KG1 (cell line): Measurements from ENCODE around the gene SLC37A1.

Experiments
- DNase-seq: peaks from one replicate; lab custom pipeline; 2025; lab: John Stamatoyannopoulos, UW

The SLC37A1 gene

GRCh38 chr21:42578761-42579415, 65.2 kb downstream of the SLC37A1 start:
- no peak for DNase-seq

DNA sequence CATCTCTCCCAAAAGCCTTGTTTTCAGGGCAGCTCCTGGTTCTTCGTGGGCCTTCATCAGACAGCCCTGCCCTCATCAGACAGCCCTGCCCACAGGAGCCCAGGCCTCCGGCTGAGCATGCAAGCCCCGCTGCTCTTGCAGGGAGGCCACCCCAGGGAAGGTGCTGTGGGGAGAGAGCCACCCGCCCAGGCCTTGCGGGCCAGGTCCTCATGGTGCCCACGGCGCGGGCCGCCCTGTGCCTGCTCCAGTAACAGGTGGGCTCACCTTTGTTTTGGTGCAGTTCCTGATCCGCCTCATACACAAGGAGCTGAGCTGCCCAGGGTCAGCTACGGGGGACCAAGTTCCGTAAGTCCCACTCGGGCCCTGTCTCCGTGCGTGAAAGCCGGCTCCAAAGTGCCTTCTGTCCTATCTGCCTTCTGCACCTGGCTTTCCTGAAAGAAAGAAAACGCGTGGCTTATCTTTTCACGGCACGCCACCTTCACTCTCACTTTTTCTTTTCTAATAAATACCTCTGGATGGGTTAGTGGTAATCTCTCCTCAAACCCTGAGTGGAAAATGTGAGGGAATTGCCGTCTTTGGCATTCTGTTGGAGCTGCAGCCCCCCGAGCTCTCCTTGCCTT, 65.9 kb downstream of the SLC37A1 start:
- DNase-seq, result no peak

DNA sequence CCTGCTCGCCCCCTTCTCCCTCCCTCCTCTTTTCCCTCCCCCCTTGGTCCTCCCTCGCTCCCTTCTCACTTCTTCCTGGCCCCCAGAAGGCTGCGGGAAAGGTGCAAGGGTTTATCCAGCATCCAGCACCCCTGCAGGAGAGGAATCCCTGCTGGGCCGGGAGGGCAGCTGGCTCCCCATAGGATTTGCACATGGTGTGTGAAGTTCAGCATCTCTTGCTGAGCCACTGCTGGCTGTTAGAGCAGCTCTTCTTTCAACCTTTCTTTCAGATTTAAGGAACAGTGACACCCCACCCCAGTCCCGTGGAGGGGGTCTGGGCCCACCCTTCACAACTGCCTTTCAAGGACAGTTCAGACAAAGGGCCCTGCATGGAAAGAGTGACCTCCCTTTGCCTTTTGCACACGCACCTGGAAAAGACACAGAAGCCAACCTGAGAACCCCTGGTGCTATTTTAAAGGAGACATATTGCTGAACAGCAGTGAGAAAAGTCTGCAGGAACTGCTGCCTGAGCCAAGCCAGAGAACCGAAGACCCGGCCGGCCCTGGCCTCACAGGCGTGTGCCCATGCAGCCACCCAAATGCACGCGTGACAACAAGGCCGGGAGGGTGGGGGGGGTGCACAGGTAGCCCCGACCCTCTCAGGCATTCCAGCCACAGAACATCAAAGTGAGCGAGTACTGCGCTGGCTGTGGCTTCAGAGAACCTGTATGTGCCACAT, 66.6 kb downstream of the SLC37A1 start:
- DNase-seq, result no peak

- DNase-seq, result no peak
These were observed 67.2 kb downstream of the SLC37A1 start for GRCh38 chr21:42580793-42581321.

DNA sequence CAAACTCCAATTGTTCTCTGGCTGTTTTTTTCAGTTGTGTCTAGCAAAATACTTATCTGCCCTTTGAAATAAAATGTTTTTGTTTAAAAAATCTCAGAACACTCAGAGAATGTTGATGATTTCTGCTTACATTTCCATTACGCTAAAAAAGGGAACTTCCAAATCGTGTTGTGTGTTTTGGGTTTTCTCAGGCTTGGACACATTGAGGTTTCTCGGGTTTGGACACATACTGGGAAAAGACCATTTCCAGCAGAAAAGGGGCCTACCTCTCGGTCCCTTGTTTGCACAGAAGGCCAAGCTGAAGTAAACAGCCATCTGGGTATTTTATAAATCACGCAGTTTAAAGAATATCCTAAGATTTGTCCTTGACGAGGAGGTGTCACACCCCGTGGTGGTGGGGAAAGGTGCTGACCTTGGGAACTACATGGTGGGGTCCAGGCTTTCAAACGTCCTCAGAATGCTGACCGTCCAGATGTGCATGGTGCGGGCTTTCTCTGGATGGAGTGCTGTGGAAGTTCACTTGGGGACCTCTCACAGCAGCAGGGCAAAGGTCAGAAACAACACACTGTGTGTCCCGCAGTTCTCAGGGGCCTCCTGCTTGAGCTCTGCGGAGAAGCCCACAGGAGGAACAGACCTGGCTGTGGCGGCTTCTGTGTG, 67.8 kb downstream of the SLC37A1 start:
- DNase-seq, result no peak

DNA sequence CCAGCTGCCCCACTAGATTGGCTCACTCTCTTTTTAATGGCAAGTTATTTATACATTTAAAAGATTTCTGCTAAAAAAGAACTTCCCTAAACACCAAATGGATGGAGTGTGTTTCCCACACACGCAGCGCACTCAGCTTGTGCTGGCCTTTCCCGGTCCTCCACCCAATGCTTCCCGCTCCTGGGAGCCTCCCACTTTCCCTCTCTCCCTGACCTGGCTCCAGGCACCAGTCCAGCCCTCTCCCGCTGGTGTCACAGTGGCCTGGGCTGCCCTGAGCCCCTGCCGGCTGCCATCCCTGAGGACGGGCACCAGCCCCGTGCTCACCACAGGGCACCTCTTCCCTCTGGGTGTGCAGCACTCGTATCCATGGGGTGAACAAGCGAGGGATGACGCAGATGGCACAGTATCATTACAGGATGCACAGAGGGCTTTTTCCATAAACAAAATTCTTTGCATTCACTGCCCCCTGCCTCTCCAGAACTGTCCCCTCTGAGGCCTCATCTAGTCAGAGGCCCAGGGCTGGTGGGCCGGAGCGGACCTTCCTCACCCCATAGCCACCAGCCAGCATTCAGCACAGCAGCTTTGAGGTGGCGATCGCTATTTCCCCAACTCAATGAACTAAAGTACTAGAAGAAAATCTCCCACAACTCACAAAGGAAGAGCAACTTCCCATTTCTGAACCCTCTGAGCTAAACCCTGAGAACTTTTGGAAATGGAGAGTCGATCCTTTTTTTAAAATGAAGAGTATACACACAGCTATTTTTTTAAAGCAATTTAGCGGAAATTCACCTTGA, 68.5 kb downstream of the SLC37A1 start:
- no peak for DNase-seq

- no peak for DNase-seq
These were observed 69.3 kb downstream of the SLC37A1 start for GRCh38 chr21:42582787-42583476.

DNA sequence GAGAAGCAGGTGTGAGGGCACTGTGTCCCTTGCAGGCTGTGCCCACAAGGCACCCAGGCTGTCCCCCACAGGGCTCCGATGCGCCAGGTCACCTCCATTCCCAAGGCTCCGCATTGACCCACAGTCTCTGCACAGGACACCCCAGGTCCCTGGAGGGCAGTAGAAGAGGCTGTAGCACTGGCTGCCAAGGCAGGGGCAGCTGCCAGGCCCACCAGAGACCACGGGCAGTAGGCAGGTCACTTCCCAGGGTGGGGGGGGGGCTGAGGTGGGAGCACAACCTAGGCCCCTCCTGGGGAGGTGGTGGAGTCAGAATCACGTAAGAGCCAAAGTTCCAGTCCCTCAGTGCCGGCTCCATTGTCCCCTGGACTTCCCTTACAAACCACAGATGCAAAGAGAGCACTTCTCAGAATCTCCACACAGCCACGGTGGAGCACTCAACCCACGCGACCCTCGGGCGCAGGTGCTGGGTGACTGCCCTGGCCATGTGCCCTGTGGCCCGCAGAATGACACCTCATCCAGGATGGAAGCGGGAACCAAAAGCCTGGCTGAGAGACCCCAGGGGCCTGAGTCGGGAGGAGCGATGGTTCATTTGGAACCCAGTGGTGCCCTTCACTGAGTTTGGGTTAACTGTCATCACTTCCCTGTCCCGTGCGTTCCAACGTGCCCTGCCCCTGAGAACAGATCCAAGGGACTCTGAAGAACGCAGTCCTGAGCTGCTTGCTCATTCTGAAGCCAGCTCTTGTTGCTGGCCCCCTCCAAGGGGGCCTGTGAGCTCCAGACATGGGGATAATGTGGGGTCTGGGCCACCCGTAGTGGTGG, 70.0 kb downstream of the SLC37A1 start:
- DNase-seq, result no peak

- no peak for DNase-seq
These were observed 70.6 kb downstream of the SLC37A1 start for GRCh38 chr21:42584296-42584641.

DNA sequence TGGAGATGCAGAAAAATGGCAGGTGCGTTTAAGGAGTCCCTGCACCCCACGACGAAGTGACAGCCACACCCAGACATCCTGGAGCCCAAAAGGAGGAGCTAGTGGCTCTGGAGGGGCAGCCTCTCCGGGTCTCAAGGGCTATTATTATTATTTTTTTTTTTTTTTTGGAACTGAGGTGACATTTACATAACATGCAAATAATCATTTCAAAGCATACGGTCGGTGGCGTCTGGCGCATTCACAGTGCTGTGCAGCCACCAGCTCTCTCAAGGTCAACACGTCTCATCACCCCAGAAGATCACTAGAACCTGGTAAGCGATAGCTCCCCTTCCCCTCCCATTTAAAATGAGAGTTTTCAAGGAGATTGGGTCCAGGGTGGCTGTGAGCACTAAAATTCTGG, 72.2 kb downstream of the SLC37A1 start:
- DNase-seq, result no peak

DNA sequence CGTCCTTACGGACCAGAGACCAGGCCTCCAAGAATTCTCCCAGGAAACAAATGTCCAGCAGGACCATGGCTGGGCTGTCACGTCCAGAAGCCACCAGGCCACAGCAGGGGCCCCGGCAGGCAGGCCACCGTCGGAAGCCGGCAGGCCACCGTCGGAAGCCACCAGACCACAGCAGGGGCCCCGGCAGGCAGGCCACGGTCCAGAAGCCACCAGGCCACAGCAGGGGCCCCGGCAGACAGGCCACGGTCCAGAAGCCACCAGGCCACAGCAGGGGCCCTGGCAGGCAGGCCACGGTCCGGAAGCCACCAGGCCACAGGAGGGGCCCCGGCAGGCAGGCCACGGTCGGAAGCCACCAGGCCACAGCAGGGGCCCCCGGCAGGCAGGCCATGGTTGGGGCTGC, 72.8 kb downstream of the SLC37A1 start:
- no peak for DNase-seq

DNA sequence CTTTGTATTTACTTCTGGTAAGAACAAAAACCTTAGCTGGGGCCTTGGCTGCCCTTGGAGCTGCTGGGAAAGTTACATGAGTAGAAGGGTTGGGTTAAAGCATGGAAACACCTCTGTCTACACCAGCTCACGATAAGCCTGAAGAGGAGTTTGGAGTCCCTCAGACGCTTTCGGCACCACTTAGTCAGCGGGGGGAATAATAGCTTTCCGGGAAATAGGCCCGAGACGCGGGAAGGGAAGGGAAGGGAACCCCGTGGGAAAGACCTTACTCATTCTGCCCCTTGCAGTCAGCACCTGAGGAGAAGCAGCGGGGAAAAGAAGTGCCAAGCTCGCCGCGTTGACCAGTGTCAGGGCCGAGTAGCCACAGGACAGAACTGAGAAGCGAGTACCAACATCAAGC, 73.4 kb downstream of the SLC37A1 start:
- no peak for DNase-seq

DNA sequence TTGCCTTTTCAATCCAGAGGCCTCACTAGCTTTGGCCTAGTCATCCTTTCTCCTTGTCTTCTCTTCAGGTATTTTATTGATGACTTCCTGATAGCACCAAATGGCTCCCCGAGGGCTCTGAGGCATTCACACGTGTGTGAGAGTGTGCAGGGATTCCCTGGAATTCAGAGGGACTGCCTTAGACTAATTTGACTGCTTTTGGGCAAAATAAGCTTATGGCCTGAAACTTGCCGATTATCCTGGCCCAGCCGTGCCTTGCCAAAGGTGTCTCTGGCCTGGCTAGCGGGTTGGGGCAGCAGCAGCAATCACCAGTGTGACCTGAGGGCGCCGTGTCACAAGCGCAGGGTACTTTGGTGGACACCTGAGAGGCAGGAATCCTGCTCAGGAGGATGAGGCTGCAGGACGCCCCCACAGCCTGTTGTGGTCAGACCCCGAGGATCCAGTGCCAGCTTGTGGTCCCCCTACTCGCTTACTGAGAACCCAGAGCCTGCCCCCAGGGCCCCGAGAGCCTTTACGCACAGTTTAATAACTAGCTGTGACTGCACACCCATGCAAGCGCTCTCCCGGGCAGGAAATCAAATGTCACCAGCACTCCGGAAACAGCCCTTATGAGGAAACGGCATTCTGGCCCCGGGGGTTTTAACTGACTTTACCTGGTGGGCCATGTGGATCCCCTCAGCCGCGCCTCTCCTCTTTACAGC, 76.9 kb downstream of the SLC37A1 start:
- DNase-seq, result no peak

GRCh38 chr21:42591170-42591869, 77.7 kb downstream of the SLC37A1 start:
- DNase-seq, result no peak

- DNase-seq, result no peak
These were observed 78.6 kb downstream of the SLC37A1 start for GRCh38 chr21:42592156-42592820.

GRCh38 chr21:42593007-42593814, 79.6 kb downstream of the SLC37A1 start:
- peak; percentile 40 for DNase-seq

GRCh38 chr21:42594616-42595282, 81.1 kb downstream of the SLC37A1 start:
- DNase-seq, result no peak
